GM12878 (cell line): ENCODE results near the gene EPN3. TPM values are rescaled to one million over a fixed set of nuclear protein-coding genes. Genes with fewer than 3 reads are reported as not detected.

Experiments used
- ATF7 ChIP-seq: fragments of 450-650 bp; IDR thresholded peaks from 2 replicates; pipeline ENCODE4 v1.6.1; 2016; ENCODE audit warnings: low read depth, mild to moderate bottlenecking
- CBX3 ChIP-seq: fragments of 200-600 bp; sonication (generic); IDR thresholded peaks from 2 replicates; pipeline ENCODE4 v1.6.1; 2016; ENCODE audit warnings: low read depth, borderline replicate concordance
- CHD2 ChIP-seq: IDR thresholded peaks from 2 replicates; pipeline ENCODE4 v1.6.1; 2011; ENCODE audit warnings: low read depth, low read length, improper control_type of control experiment, borderline replicate concordance
- CUX1 ChIP-seq: IDR thresholded peaks from 2 replicates; pipeline ENCODE4 v1.6.1; 2012; ENCODE audit warnings: improper control_type of control experiment, low read depth, low read length; ENCODE audit not compliant: insufficient replicate concordance
- KAT2A ChIP-seq: conservative IDR thresholded peaks from 2 replicates; pipeline ENCODE4 v1.6.1; 2011; ENCODE audit warnings: low read depth, low read length; ENCODE audit not compliant: control insufficient read depth
- MEF2B ChIP-seq: fragments of 450-650 bp; IDR thresholded peaks from 2 replicates; pipeline ENCODE4 v1.6.1; 2018; ENCODE audit warnings: mild to moderate bottlenecking, moderate library complexity; ENCODE audit not compliant: partially characterized antibody, poor library complexity, severe bottlenecking
- MTA3 ChIP-seq: IDR thresholded peaks from 2 replicates; pipeline ENCODE4 v1.6.1; 2012; ENCODE audit warnings: low read length, inconsistent platforms, borderline replicate concordance
- NFXL1 ChIP-seq: fragments of 450-650 bp; IDR thresholded peaks from 2 replicates; pipeline ENCODE4 v1.6.1; 2017; ENCODE audit warnings: antibody characterized with exemption, mild to moderate bottlenecking, borderline replicate concordance
- NFYB ChIP-seq: IDR thresholded peaks from 2 replicates; pipeline ENCODE4 v1.6.1; 2011; ENCODE audit warnings: low read depth, mild to moderate bottlenecking, low read length, improper control_type of control experiment, moderate library complexity; ENCODE audit not compliant: insufficient read depth
- PBX3 ChIP-seq: IDR thresholded peaks from 2 replicates; pipeline ENCODE4 v1.6.1; 2011; ENCODE audit warnings: mild to moderate bottlenecking, low read depth, low read length, moderate library complexity; ENCODE audit not compliant: insufficient replicate concordance
- RCOR1 ChIP-seq: conservative IDR thresholded peaks from 2 replicates; pipeline ENCODE4 v1.6.1; 2012; ENCODE audit warnings: low read depth, low read length, improper control_type of control experiment
- USF2 ChIP-seq: IDR thresholded peaks from 2 replicates; pipeline ENCODE4 v1.6.1; 2011; ENCODE audit warnings: low read depth, low read length, improper control_type of control experiment, borderline replicate concordance
- WRNIP1 ChIP-seq: IDR thresholded peaks from 2 replicates; pipeline ENCODE4 v1.6.1; 2011; ENCODE audit warnings: low read depth, low read length, improper control_type of control experiment, borderline replicate concordance
- ZBTB40 ChIP-seq: fragments of 450-650 bp; IDR thresholded peaks from 2 replicates; pipeline ENCODE4 v1.6.1; 2016; ENCODE audit warnings: mild to moderate bottlenecking, moderate library complexity, borderline replicate concordance
- ZNF24 ChIP-seq: fragments of 450-650 bp; IDR thresholded peaks from 2 replicates; pipeline ENCODE4 v1.6.1; 2017; ENCODE audit warnings: antibody characterized with exemption, mild to moderate bottlenecking
- polyA plus RNA-seq, 11 experiments: library from polyadenylated mRNA; depleted of rRNA in 4 of 11; unstranded in 6 of 11; stranded (reverse) in 5 of 11; fragments of >200 nt; fragmentation: Nextera tagmentation in 4 of 11; fragmentation: Illumina TruSeq in 1 of 11; extraction: Ambion mirVana in 4 of 11; extraction: Trizol in 1 of 11; gene quantifications; 1 replicate in 1 of 11; 2 replicates in 10 of 11; pipeline versions ENCODE4 v1.2.1 to v1.2.3, GENCODE V29; 2011 to 2016; ENCODE audit warnings: inconsistent platforms in 2 of 11, missing spikeins in 2 of 11, low read depth in 1 of 11
- total RNA-seq, 4 experiments: library from RNA; depleted of rRNA in 3 of 4; stranded (reverse); fragments of >200 nt in 3 of 4; fragmentation: Illumina TruSeq in 1 of 4; extraction: Trizol in 1 of 4; gene quantifications; 2 replicates each; pipeline versions ENCODE4 v1.2.1 to v1.2.3, GENCODE V29; 2013 to 2021

EPN3 gene
- total and polyA plus RNA-seq, 10 of the 15 experiments (the other 5 are each of a cell fraction or from before 2014, with no cell fraction given): 0.04 to 0.07 TPM; not detected in 8

- TF ChIP-seq USF2 (no peak), CBX3 (no peak), ATF7 (no peak), NFXL1 (no peak), WRNIP1 (no peak), RCOR1 (no peak), CHD2 (no peak), ZBTB40 (no peak), ZNF24 (peak; percentile 64), KAT2A (no peak), CUX1 (no peak), PBX3 (no peak), MEF2B (no peak), MTA3 (no peak), NFYB (no peak)
Observed at GRCh38 chr17:50547035-50547735, 14.7 kb downstream of the EPN3 start, which contains the start of gene SPATA20 (continued).
